ENCODE measurements around the gene CAMKK2.
"Not testable (repeated sequence)": the region's sequence is repeated elsewhere in the genome, so short reads cannot be mapped to it uniquely, and the experiment has no call there.

Gene CAMKK2

DNA sequence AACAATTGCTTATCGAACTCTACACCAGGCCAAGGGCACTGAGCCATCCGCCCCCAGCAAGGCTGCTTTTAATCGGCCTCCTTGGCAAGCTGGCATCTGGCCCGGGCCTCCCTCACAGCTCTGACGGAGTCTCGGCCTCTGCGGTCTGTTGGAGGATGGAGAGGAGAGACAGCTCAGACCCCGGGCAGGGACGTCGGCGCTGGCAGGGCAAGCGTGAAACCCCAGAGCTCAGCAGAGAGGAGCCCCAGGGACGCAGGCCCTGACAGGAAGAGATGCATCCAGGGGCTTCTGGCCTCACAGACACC is 17.5 kb downstream of the CAMKK2 start:
- no peak for DNase-seq (ENCODE audit: low spot score)

DNA sequence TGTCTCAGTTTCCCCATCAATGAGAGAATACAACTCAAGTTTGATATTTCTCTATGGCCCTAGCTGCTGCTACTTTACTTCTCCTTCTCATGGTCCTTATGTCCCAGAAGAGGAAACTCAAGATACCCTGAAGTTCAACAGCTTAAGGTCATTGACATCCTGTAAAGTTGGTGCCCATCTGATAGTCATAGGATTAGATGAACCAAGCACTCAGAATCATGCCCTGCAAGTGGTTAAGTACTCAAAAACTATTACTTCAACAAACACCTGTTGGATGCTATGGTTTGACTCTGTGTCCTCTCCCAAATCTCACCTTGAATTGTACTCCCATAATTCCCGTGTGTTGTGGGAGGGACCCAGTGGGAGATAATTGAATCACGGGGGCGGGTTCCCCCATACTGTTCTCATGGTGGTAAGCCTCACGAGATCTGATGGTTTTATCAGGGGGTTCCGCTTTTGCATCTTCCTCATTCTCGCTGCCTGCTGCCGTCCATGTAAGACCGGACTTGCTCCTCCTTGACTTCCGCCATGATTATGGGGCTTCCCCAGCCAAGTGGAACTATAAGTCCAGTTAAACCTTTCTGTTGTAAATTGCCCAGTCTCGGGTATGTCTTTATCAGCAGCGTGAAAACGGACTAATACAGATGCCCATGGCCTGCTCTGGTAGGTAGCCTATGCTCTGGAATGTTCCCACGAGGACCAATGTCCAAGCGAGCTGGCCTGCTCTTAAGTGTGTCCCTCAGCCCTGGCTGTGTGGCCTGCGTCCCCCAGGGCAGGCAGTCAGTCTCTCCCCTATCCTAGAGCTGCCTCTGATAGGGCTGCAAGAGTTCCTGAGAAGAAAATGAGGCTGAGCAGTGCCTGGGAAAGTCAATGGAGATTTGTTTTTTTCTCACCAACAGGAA is 18.1 kb downstream of the CAMKK2 start:
- no peak for DNase-seq (ENCODE audit: low spot score)

DNA sequence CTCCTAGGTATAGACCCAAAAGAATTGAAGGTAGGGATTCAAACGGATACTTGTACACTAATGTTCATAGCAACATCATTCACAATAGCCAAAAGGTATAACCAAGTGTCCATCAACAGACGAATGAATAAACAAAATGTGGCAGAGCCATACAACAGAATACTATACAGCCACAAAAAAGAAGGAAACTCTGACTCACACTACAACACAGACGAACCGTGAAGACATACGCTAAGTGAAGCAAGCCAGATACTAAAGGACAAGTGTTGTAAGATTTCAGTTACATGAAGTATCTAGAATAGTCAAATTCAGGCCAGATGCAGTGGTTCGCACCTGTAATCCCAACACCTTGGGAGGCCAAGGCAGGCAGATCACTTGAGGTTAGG is 19.1 kb downstream of the CAMKK2 start:
- no peak for DNase-seq (ENCODE audit: low spot score)

DNA sequence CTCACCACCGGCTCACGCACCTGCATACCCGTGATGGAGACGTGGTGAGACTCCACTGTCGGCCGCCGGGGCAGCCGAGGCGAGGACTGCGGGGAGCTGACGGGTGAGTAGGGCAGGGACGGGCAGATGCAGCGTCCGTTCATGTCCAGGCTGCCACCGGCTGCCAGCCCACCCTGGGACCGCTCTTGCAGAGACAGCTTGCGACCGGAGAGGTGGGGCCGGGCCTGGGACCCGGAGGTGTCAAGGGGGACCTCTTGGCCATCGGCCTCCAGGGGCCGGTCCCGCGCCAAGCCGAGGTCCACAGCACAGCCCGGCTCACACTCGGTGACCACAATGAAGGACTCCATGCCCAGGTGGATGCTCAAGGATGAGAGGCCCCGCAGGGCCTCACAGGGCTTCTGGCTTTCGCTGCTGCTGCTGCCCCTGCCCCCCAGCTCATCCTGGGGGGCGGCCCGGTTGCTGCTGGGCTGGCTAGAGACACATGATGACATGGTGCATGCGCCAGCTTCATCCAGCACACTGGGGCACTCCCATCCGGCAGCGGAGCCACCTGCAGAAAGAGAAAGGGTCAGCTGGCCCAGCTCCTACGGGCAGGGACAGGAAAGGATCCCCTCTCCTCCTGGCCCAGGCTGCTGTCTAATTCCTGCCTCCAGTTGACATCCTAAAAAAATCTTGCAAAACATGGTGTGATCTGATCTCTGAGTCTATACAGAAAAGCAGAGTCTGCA is 22.3 kb downstream of the CAMKK2 start:
- no peak for DNase-seq (ENCODE audit: low spot score)

DNA sequence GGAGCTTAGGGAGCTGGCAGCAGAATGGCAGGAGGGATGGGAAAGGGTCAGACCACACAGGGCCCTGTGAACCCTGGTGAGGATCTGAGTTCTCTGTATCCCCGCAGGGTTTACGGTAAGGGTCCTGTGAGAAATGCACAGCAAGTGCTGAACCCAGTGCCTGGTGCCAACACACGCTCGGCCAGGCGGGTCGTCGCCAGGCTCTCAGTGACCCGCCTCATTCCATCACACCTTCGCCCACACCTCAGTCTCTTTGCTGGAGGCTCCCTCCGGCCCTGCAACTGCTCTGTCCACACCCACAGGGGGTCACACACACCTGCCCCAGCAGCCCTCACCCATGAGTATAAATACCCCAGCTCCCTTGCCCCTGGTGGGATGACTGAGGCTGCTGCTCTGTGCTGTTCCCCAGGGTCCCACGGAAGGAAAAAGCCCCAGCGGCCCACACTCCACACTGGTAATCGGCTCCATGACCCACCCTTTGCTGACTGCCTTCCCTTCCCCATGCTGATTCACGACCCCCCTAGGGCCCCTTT is 23.1 kb downstream of the CAMKK2 start:
- no peak for DNase-seq (ENCODE audit: low spot score)

DNA sequence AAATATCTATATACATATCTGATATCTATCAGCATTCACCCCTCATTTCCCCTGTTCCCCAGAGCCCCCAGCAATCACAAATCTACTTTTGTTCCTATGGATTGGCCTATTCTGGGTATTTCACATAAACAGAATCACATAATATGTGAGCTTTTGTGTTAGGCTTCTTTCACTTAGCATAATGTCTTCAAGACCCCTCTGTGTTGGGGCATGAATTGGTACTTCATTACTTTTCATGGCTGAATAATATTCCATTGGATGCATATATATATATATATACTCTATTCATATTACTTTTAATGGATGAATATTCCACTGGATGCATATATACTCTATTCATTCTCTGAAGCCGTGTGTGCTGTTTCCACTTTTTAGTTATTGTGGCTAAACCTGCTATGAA is 28.7 kb downstream of the CAMKK2 start:
- DNase-seq (ENCODE audit: low spot score) = no peak

DNA sequence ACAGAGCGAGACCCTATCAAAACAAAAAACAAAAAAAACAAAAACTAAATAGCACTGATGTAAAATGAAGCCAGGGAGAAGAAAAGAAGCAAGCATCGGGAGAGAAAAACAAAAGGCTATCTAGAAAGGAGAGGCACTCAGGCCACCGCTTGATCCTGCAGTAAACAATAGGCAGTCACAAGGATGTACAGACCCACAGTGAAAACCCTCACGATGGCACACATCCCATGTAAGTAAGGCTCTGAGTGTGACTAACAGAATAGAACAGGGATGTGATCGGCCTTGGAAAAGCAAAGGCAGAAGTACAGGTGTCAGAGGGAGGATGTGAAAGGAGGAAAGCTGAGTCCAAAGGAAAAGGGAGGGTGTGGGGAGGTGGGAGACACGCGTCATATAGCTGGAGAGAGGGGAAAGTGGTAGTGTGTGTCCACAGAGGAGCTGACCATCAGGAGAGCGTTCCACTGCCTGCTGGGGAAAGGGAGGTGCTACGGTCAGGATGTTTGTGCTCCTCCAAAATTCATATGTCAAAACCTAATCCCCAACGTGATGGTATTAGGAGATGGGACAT is 31.5 kb downstream of the CAMKK2 start:
- DNase-seq (ENCODE audit: low spot score) = peak; percentile 37

DNA sequence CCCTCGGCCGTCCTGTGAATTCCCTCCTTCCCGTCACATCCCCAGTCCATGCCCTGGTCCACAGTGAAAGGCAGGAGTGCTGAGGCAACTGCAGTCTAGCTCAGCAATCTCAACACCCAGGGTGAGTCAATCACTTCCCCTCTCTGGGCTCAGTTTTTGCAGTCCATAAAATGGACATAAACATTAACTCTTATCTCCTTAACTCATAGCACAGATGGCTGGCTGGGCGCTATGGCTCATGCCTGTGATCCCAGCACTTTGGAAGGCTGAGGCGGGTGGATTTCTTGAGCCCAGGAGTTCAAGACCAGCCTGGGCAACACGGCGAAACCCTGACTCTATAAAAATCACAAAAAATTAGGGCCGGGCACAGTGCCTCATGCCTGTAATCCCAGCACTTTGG is 32.4 kb downstream of the CAMKK2 start:
- no peak for DNase-seq (ENCODE audit: low spot score)

DNA sequence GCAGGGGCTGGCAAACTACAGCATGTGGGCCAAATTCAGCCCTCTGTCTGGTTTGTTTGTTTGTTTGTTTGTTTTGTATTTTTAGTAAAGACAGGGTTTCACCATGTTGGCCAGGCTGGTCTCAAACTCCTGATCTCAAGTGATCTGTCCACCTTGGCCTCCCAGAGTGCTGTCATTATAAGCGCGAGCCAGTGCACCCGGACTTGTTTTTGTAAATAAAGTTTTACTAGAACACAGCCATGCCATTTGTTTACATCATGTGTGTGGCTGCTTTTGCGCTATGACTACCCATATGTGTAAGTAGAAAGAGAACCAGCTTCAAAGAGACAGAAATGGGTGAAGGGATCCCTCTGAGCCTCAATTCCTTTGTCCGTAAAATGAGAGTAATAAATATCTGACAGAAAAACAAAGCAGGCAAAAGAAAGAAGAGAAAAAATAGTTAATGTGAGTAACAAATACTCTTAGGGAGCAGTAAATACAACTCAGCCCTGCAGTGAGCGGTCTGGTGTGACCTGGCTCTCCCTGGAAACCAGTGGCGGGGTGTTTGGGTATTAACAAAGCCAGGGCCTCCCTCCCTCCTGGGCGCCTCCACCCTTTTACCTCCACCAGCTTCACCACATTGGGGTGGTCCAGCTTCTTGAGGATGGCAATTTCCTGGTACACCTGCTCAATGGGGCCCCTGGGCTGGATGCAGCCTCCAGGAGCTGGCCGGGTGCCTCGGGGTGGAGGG is 33.1 kb downstream of the CAMKK2 start:
- no peak for DNase-seq (ENCODE audit: low spot score)

DNA sequence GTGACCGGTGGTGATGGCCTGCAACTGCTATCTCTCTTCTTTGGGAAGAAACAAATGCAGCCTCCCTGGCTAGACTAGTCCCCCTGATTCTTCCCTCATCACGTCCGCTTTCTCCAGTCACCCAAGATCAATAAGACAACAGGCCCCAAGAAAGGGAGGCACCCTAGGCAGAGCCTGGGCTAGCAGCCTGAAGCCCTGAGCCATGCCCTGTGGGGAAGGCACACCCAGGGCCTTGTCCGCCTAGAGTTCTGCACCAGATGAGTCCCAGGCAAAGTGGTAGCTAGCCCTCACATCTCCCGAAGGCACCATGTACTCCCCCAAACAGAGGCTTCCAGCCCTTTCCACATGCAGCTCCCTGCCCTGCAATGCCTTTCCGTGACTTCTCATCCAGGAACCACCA is 35.1 kb downstream of the CAMKK2 start:
- DNase-seq (ENCODE audit: low spot score) = no peak

DNA sequence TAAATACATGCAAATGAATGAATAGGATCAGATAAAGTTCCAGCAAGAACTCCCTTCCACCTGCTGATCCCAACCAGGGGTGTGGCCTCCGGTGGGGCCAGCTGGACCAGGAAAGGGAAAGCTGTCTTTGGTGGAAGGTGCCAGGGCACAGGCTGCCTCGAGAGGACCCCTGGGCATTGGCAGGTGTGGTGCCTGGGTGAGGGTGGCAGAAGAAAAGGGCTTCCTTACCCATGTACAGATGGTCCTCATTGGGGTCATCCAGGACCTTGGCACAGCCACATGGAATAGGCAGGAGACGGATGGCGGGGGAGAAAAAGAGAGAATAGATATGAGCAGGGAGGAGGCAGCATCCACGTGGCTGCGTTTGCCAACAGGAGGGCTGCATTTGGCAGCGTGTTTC is 36.4 kb downstream of the CAMKK2 start:
- DNase-seq (ENCODE audit: low spot score) = no peak

DNA sequence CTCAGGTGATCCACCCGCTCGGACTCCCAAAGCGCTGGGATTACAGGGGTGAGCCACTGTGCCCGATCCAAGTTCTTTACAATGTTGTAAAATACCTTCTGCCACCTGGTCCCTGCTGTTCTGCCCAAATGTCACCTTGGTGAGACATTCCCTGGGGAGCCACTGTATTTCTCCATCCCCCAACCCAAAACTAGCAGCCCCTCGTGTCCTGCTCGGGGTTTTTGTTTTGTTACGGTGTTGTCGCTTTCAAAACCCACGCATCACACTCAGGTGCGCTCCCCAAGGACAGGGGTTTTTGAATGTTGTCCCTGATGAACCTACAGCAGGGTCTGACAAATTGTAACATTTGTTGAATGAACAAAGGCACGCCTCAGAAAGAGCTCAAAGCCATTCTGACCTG is 37.4 kb downstream of the CAMKK2 start:
- DNase-seq (ENCODE audit: low spot score) = no peak

DNA sequence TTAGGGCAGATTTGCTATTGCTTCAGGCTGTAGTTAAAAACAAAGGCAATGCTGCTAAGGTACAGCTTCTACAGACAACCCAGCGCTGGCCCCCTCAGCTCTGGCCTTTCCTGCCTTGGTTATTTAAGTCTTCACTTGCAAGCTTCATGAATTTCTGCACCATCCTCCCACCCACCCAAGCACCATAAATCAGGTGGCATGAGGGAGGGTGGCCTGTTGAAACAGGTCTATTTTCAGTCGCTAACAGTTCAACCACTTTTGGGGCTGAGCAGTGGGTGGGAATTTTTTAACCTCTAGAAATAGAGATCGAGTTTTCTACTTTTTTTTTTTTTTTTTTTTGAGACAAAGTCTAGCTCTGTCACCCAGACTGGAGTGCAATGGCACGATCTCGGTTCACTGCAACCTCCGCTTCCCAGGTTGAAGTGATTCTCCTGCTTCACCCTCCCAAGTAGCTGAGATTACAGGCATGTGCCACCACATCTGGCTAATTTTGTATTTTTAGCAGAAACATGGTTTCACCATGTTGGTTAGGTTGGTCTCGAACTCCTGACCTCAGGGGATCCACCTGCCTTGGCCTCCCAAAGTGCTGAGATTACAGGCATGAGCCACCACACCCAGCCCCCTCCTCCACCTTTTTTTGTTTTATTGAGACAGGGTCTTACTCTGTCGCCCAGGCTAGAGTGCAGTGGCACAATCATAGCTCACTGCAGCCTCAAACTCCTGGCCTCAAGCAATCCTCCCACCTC is 38.6 kb downstream of the CAMKK2 start:
- DNase-seq (ENCODE audit: low spot score) = not testable (repeated sequence)

DNA sequence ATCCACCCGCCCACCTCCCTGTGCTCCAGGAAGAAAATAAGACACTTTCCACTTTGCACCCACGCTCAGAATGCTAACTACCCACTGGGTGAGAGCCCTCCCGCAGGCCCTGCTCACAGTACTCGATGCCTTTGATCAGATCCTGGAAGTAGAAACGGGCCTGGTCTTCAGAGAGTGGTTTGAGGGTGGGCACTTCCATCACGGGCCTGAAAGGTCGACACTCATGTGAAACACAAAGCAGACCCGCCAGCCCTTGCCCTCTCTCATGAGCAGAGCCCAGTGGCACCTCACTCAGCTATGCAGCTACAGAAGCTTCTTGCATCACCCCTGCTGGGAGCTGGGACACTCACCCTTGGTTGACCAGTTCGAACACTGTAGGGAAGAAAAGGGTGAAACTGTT is 41.1 kb downstream of the CAMKK2 start:
- DNase-seq (ENCODE audit: low spot score) = no peak

DNA sequence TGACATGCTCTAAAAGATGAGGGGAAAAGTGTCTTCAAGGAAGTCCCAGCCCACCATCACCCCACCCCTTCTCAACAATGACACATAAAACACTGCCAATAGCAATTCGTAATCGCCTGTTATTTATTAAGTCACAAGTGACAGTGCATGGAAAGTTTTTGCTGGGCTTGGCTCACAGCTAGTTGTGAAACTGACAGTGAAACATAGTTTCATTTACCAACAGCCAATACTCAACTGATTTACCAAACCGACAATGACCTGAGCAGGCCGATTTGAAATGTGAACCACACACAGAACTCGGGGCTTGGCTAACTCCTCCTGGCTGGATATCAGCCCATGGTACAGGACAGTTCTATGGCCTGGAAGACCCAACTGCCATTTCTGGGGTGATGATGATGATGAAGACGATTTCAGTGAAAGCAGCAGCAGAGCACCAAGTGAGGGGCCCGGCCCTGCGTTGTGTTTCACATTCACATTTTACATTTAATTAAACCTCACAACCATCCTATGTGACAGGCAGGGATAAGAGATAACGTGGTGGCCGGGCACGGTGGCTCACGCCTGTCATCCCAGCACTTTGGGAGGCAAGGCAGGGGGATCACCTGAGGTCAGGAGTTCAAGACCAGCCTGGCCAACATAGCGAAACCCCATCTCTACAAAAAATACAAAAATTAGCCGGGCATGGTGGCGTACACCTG is 42.7 kb downstream of the CAMKK2 start:
- no peak for DNase-seq (ENCODE audit: low spot score)

DNA sequence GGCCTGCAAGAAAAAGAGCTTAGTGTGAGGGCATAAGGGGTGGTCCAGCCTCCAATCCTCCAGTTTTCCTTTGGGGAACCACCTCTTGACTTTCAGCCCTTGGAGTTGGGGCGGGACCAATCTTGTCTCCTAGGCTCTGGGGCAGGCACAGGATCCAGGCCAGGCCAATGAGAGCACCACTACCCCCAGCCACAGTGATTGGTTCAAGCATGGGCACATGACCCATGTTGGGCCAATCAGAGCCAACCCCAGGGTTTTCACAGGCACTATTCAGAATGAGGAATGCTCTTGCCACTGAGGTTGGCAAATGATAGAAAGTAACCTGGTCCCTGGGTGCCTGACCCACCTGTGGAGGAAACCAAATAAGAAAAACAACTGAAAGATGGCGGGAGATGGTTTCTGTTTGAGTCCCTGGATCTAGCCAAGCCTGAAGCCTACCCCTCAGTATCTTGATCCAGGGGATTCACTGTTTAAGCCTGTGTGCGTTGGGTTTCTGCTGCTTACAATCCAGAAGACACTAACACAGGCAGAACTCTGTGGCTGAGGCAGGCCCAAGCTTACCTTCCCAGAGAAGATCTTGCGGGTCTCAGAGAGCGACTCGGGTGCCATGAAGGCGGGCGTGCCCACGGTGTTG is 43.7 kb downstream of the CAMKK2 start:
- DNase-seq (ENCODE audit: low spot score) = no peak

DNA sequence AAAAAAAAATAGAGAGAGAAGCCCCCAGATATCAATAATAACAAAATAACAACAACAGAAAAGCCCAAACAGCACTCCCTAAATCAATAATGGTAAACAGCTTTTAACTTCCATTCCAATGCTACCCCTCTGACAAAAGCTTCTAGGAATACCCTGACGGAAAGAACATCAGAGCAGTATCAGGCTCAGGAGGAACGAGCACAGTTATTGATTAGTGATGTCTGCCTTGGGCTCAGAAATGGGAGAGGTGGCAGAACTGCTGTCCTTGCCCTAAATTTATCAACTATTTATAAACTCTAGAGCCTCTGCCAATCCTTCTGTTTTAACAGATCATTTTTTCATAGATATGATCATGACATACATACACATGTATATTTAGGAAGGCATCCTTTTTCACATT is 44.7 kb downstream of the CAMKK2 start:
- no peak for DNase-seq (ENCODE audit: low spot score)

DNA sequence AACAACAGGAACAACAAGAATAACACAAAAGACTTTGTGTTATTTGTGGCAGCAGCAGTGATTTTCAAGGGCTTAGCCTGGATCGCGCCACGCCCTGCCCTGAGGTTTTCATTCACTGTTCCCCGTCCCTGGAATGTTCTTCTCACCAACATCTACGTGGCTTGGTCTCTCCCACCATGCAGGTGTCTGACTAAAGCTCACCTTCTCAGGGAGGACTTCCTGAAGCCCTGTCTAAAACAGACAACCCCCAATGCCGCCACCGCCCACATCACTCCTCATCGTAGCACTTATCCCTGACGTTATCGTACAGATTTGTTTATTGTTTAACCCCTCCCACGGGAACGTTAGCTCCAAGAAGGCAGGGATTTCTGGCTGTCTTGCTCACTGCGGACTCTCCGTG is 46.1 kb downstream of the CAMKK2 start:
- DNase-seq (ENCODE audit: low spot score) = no peak

DNA sequence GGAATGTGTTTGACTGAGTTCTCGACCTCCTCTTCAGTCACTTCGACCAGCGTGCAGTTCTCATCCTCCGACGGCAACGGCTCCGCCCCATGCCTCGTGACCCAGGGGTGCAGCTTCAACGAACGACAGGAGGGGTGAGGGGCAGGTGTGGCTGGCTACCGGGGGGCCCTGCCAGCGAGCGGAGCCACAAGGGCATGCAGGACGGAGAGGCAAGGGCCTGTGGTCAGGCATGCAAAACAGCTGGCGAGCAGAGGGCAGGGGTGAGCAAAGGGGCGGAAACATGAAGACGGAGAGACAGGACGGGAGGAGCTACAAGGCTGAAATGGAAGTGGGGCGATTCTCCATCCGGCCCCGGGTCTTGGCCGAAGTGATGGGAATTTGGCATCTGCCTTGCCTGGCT is 47.9 kb downstream of the CAMKK2 start:
- DNase-seq (ENCODE audit: low spot score) = no peak

DNA sequence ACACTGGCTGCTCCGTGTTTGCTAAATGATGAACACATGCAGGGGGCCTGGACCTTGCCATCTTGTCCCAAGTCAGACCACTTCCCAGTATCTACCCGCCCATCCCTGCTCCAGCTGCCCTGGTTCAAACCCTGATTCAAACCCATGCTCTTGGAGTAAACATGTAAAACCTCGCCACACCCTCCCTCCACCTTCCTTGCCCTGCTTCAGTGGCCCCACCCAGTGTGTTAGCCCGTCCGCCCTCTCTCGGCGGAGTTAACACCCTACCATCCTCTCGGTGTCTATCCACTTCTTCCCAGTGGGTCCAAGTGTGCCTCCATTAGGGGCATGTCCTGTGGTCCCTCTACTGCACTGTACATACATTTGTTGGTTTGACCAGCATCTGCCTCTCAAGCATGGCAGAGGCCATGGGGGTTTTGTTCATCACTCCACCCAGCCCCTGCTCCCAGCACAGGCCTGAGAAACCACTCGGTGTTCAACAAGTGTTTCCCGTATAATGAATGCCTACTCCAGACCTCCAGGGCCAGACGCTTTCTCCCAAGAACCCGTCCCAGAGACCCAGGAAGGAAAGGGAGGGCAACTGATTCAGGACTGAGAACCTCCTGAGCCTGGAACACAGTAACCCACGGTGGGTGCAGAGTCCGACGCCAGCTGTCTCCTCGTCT is 49.5 kb downstream of the CAMKK2 start:
- no peak for DNase-seq (ENCODE audit: low spot score)

Measured in globus pallidus (tissue), 1 donor.